GM18951 (cell line): ENCODE measurements around the gene ZNF529.
A peak's percentile ranks its signal among the peaks of the same experiment; 100 is the strongest.

Experiments
- POLR2A ChIP-seq: IDR thresholded peaks from 4 replicates; pipeline ENCODE4 v1.6.1; 2011; ENCODE audit warnings: mild to moderate bottlenecking; ENCODE audit not compliant: insufficient read length, insufficient read depth; ENCODE audit errors: extremely low read depth
- in situ Hi-C: fragments of 300-500 bp; cut with MboI; formaldehyde crosslinking; loops from one replicate; pipeline ENCODE4 v1.12.0; 2022; ENCODE audit warnings: low sequenced_read_pairs, mixed read lengths, inconsistent platforms; ENCODE audit not compliant: unreplicated experiment

ZNF529 gene

GRCh38 chr19:36528921-36529518 is 44.1 kb downstream of the ZNF529 start:
- no peak for TF ChIP-seq POLR2A
- in situ Hi-C loops: no loop called here

DNA sequence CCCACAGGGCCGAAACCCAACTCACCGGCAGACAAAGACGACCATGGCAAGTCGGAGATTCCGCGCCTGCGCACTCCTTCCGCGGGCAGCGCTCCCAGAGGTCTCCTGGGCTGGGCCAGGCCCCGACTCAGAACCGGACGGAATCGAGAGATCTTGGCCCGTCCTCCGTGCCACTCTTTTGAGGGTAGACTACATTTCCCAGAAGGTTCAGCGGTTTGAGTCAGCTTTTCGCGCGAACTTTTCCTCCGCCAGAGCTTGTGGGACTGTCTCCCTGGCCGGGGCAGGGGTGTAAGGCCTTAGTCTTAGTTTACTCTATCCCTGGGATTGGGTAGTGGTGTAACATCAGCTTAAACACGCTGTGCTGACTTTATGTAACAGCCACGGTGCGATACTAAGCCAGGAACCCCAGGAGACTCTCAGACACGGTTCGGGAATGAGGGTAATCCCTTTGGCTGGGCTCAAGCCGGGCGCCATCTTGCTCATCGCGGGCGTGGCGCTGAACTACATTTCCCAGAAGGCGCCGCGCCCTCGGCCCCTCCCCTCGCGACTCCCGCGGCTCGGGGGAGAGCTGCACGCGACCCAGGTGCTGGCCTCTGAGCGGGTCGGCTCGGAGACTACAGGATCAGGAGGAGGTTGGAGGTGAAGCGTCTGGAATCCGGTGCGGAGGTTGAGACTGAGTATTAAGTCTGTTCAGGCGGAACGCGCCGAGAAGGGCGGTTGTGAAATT is 44.7 kb downstream of the ZNF529 start, which contains the start of gene ZNF260:
TSS of gene ZNF260 (minus strand) at position 78 of the 727 bp plus-strand sequence. CDS start 13,033 bp downstream, outside the sequence.
- in situ Hi-C loops: no loop called here
- peak; percentile 78 for TF ChIP-seq POLR2A

DNA sequence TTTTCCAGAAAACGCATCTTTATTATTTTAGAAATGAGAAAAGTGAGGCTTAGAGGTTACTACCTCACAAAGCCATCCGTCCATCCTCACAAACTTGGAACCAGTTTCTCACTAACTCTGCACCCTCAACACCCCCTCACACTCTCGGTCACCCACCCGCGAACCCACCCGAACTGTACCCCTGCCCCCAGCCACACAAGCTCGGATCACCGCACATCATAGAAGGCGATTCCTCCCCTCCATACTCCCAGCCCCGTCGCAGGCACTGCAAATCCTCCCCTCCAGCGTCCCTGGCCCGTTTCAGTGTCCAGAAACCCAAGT is 45.3 kb downstream of the ZNF529 start:
- in situ Hi-C loops: no loop called here

GRCh38 chr19:36527341-36527740 is 45.8 kb downstream of the ZNF529 start:
- TF ChIP-seq POLR2A: no peak
- in situ Hi-C loops: no loop called here

More for the DNA sequence above, 45.3 kb downstream of the ZNF529 start:
- no peak for TF ChIP-seq POLR2A

- no peak for TF ChIP-seq POLR2A
- in situ Hi-C loops: no loop called here
Measured at GRCh38 chr19:36526581-36526980, 46.5 kb downstream of the ZNF529 start.

- in situ Hi-C loops: no loop called here
- no peak for TF ChIP-seq POLR2A
Measured at GRCh38 chr19:36524617-36525016, 48.5 kb downstream of the ZNF529 start.

DNA sequence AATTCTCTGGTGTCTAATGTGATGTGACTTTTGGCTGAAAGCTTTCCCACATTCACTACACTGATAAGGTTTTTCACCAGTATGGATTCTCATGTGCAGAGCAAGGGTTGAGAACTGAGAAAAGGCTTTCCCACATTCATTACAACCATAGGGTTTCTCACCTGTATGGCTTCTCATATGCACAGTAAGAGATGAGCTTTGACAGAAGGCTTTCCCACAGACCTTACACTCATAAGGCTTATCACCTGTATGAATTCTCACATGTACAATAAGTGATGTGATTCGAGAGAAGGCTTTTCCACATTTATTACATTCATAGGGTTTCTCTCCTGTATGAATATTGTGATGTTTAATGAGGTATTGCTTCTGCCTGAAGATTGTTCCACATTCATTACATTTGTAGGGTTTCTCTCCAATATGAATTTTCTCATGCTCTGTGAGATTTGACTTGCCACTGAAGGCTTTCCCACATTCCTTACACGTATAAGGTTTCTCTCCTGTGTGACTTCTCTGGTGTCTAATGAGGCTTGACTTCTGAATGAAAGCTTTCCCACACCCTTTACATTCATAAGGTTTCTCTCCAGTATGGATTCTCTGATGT is 59.0 kb downstream of the ZNF529 start:
- no peak for TF ChIP-seq POLR2A
- in situ Hi-C loops: no loop called here

GRCh38 chr19:36508325-36508724 is 64.8 kb downstream of the ZNF529 start:
- in situ Hi-C loops: no loop called here
- no peak for TF ChIP-seq POLR2A

GRCh38 chr19:36501973-36502372 is 71.1 kb downstream of the ZNF529 start:
- in situ Hi-C loops: no loop called here
- TF ChIP-seq POLR2A: no peak

DNA sequence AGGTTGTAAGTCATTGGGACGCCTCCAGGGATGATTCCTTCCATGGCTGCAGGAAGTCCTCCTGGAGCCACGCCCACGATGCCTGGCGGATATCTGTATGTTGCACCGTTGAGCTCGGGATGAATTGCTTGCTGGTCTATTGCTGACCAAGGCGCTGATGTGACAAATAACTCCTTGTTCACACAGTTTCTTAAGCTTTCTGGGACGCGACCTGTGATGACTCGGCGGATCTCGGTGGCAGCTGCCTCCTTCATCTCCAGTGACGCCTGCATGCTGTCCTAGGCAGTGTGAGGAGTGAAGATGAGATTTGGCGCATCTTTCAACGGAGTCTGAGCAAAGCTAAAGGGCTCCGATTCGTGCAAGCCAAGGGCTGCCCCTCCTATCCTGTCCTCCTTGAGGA is 76.1 kb downstream of the ZNF529 start:
- in situ Hi-C loops: no loop called here
- TF ChIP-seq POLR2A: no peak
